GM12878 (cell line): ENCODE measurements around the gene BATF3. TPM values are rescaled to one million over a fixed set of nuclear protein-coding genes. Genes with fewer than 3 reads are reported as not detected.

ENCODE experiments used
- ATAC-seq: fragments of 200-7000 bp; cut with Tn5 transposase; 3 replicates; pipeline ENCODE4 v1.9.1; 2020; ENCODE audit warnings: mild to moderate bottlenecking, moderate library complexity
- BruUV-seq: library from RNA; stranded (reverse); fragments of 400-500 nt; replicated peaks from 2 replicates; lab custom pipeline; 2021; lab: Mats Ljungman, UMichigan
- CTCF ChIA-PET: fragments of 300-600 bp; sonication (Branson Sonifier 250); formaldehyde crosslinking; extraction: SDS; loops from one replicate; lab custom pipeline; 2021; ENCODE audit warnings: inconsistent platforms; lab: Yijun Ruan, JAX
- POLR2A ChIA-PET: fragments of 350-600 bp; formaldehyde crosslinking; extraction: SDS; loops from one replicate; lab custom pipeline; 2021; ENCODE audit warnings: inconsistent platforms; lab: Charles Lee
- RAD21 ChIA-PET: fragments of 300-600 bp; sonication (Branson Sonifier 250); formaldehyde crosslinking; loops from one replicate; lab custom pipeline; 2023; ENCODE audit warnings: antibody characterized with exemption; ENCODE audit not compliant: unreplicated experiment; lab: Charles Lee
- SMC1A ChIA-PET: fragments of 300-600 bp; sonication (Branson Sonifier 250); formaldehyde crosslinking; loops from one replicate; lab custom pipeline; 2023; ENCODE audit not compliant: unreplicated experiment, uncharacterized antibody; lab: Charles Lee
- DNase-seq: peaks from one replicate; pipeline ENCODE4 v3.0.0-alpha.2; 2011; ENCODE audit warnings: low read depth, low spot score
- FAIRE-seq: peaks from 3 replicates; lab custom pipeline; 2011; peaks lifted over from hg19 to GRCh38; lab: Jason Lieb, UNC
- H2AFZ ChIP-seq: 2 replicates; pipeline ENCODE4 v1.6.0; 2011; ENCODE audit warnings: low read depth, low read length, control low read depth; ENCODE audit not compliant: control insufficient read depth
- H3K27ac ChIP-seq: 2 replicates; pipeline ENCODE4 v1.5.1; 2011; ENCODE audit warnings: control low read depth; ENCODE audit not compliant: control insufficient read depth, insufficient read depth
- H3K27me3 ChIP-seq, 2 experiments: replicated peaks in 1 of 2; 2 replicates each; pipeline versions ENCODE4 v1.6.0 to v1.6.1; 2011; ENCODE audit warnings: low read length in 1 of 2; ENCODE audit not compliant: control insufficient read depth in 2 of 2, insufficient read depth in 2 of 2
- H3K36me3 ChIP-seq, 2 experiments: 2 replicates each; pipeline ENCODE4 v1.5.1; 2011; ENCODE audit warnings: low read length in 1 of 2; ENCODE audit not compliant: control insufficient read depth in 2 of 2, insufficient read depth in 2 of 2
- H3K4me1 ChIP-seq: 2 replicates; pipeline ENCODE4 v1.6.1; 2011; ENCODE audit warnings: mild to moderate bottlenecking, low read length, moderate library complexity, mixed read lengths; ENCODE audit not compliant: control insufficient read depth, insufficient read depth
- H3K4me2 ChIP-seq: 2 replicates; pipeline ENCODE4 v1.6.0; 2011; ENCODE audit warnings: control low read depth; ENCODE audit not compliant: control insufficient read depth, insufficient read depth
- H3K4me3 ChIP-seq: fragments of 200-600 bp; sonication (generic); 2 replicates; pipeline ENCODE4 v1.5.1; 2016
- H3K79me2 ChIP-seq: 2 replicates; pipeline ENCODE4 v1.6.0; 2011; ENCODE audit warnings: low read length; ENCODE audit not compliant: control insufficient read depth, insufficient read depth
- H3K9ac ChIP-seq: 2 replicates; pipeline ENCODE4 v1.8.0; 2011; ENCODE audit warnings: low read length, control low read depth, mixed read lengths; ENCODE audit not compliant: control insufficient read depth, insufficient read depth
- H3K9me3 ChIP-seq: replicated peaks from 3 replicates; pipeline ENCODE4 v1.5.1; 2011; ENCODE audit warnings: mild to moderate bottlenecking, low read length; ENCODE audit not compliant: control insufficient read depth, insufficient read depth
- H4K20me1 ChIP-seq: 2 replicates; pipeline ENCODE4 v1.6.0; 2011; ENCODE audit not compliant: control insufficient read depth, insufficient read depth
- JUNB ChIP-seq: IDR thresholded peaks from 2 replicates; pipeline ENCODE4 v1.6.1; 2016; ENCODE audit warnings: antibody characterized with exemption, mild to moderate bottlenecking
- TCF12 ChIP-seq: IDR thresholded peaks from 2 replicates; pipeline ENCODE4 v1.6.1; 2011; ENCODE audit warnings: low read depth, mild to moderate bottlenecking, low read length
- WGBS: methylation state at CpG from one replicate; pipeline ENCODE4 v1.1.6; 2016; ENCODE audit warnings: low lambda C conversion rate; ENCODE audit not compliant: insufficient replicate concordance, insufficient coverage; ENCODE audit errors: missing lambda C conversion rate; 5-methylcytosine and 5-hydroxymethylcytosine counted together
- in situ Hi-C: fragments of 300-500 bp; cut with MboI; formaldehyde crosslinking; loops from 9 replicates; pipeline ENCODE4 v1.14.3; 2018; ENCODE audit warnings: mixed read lengths
- intact Hi-C: fragments of 100-400 bp; cut with micrococcal nuclease; formaldehyde crosslinking; loops from one replicate; pipeline ENCODE4 v1.14.2; 2022; ENCODE audit not compliant: unreplicated experiment
- polyA plus RNA-seq, 11 experiments: library from polyadenylated mRNA; depleted of rRNA in 4 of 11; unstranded in 6 of 11; stranded (reverse) in 5 of 11; fragments of >200 nt; fragmentation: Nextera tagmentation in 4 of 11; fragmentation: Illumina TruSeq in 1 of 11; extraction: Ambion mirVana in 4 of 11; extraction: Trizol in 1 of 11; gene quantifications; 1 replicate in 1 of 11; 2 replicates in 10 of 11; pipeline versions ENCODE4 v1.2.1 to v1.2.3, GENCODE V29; 2011 to 2016; ENCODE audit warnings: inconsistent platforms in 2 of 11, missing spikeins in 2 of 11, low read depth in 1 of 11
- total RNA-seq, 4 experiments: library from RNA; depleted of rRNA in 3 of 4; stranded (reverse); fragments of >200 nt in 3 of 4; fragmentation: Illumina TruSeq in 1 of 4; extraction: Trizol in 1 of 4; gene quantifications; 2 replicates each; pipeline versions ENCODE4 v1.2.1 to v1.2.3, GENCODE V29; 2013 to 2021
- TF ChIP-seq, protein P1 (sequence below): fragments of 450-650 bp; IDR thresholded peaks from 2 replicates; pipeline ENCODE4 v1.6.1; 2017; ENCODE audit warnings: mild to moderate bottlenecking, moderate library complexity
- TF ChIP-seq, protein P2 (sequence below): IDR thresholded peaks from 2 replicates; pipeline ENCODE4 v1.6.1; 2011; ENCODE audit warnings: low read depth, low read length, improper control_type of control experiment, borderline replicate concordance
- TF ChIP-seq, protein P3 (sequence below): IDR thresholded peaks from 2 replicates; pipeline ENCODE4 v1.6.1; 2011; ENCODE audit warnings: mild to moderate bottlenecking, low read depth, low read length, moderate library complexity; ENCODE audit not compliant: insufficient replicate concordance
- TF ChIP-seq, protein P4 (sequence below): fragments of 450-650 bp; IDR thresholded peaks from 2 replicates; pipeline ENCODE4 v1.6.1; 2017; ENCODE audit warnings: mild to moderate bottlenecking, low read depth, inconsistent platforms; ENCODE audit not compliant: poor library complexity, severe bottlenecking

BATF3 gene
- total and polyA plus RNA-seq, 10 of the 15 experiments (the other 5 are each of a cell fraction or from before 2014, with no cell fraction given), result 11.1 to 56.8 (median 30.8) TPM

DNA sequence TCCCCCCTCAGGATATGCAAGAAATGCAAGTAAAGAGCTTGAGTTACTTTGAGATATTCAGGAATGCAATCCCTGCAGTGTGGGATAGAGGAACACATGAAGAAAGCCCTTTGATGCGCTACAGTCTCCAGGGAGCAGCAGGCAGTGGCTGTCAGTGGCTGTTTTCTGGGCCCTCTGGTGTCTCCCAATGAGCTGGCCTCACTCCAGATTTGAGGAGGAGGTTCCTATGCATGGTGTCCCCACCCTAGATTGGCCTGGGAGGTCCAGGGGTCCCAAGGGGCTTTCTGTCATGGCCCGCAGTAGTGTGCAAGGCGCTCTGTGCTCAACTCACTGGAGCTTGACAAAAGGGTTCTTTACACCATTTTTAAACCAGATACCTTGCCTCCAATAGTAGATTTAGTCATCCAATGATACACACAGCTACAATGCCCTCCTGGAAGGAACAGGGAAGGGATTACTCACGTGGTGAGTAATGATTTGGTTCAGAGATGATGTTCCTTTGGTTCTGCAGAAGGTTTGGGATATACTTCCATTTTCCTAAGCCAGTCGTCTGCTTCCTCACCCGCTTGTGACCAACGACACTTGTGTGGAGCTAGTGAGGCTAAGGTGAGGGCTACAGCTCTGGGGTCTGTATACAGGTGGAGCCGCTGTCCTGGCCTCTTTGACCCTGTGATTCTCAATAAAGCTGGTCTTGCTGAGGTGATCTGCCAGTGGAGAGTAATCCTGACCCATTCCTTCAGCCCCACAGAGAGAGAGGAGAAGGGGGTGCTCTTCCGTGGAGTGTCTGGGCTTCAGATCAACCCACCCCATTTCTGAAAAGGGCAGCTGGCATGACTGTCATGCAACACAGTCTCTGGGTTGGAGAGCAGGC lies 6.6 kb downstream of the BATF3 start (continued):
- TF ChIP-seq, protein P1, sequence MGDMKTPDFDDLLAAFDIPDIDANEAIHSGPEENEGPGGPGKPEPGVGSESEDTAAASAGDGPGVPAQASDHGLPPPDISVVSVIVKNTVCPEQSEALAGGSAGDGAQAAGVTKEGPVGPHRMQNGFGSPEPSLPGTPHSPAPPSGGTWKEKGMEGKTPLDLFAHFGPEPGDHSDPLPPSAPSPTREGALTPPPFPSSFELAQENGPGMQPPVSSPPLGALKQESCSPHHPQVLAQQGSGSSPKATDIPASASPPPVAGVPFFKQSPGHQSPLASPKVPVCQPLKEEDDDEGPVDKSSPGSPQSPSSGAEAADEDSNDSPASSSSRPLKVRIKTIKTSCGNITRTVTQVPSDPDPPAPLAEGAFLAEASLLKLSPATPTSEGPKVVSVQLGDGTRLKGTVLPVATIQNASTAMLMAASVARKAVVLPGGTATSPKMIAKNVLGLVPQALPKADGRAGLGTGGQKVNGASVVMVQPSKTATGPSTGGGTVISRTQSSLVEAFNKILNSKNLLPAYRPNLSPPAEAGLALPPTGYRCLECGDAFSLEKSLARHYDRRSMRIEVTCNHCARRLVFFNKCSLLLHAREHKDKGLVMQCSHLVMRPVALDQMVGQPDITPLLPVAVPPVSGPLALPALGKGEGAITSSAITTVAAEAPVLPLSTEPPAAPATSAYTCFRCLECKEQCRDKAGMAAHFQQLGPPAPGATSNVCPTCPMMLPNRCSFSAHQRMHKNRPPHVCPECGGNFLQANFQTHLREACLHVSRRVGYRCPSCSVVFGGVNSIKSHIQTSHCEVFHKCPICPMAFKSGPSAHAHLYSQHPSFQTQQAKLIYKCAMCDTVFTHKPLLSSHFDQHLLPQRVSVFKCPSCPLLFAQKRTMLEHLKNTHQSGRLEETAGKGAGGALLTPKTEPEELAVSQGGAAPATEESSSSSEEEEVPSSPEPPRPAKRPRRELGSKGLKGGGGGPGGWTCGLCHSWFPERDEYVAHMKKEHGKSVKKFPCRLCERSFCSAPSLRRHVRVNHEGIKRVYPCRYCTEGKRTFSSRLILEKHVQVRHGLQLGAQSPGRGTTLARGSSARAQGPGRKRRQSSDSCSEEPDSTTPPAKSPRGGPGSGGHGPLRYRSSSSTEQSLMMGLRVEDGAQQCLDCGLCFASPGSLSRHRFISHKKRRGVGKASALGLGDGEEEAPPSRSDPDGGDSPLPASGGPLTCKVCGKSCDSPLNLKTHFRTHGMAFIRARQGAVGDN, result no peak
- TF ChIP-seq, protein P2, sequence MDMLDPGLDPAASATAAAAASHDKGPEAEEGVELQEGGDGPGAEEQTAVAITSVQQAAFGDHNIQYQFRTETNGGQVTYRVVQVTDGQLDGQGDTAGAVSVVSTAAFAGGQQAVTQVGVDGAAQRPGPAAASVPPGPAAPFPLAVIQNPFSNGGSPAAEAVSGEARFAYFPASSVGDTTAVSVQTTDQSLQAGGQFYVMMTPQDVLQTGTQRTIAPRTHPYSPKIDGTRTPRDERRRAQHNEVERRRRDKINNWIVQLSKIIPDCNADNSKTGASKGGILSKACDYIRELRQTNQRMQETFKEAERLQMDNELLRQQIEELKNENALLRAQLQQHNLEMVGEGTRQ, result no peak
- TF ChIP-seq JUNB, result no peak

DNA sequence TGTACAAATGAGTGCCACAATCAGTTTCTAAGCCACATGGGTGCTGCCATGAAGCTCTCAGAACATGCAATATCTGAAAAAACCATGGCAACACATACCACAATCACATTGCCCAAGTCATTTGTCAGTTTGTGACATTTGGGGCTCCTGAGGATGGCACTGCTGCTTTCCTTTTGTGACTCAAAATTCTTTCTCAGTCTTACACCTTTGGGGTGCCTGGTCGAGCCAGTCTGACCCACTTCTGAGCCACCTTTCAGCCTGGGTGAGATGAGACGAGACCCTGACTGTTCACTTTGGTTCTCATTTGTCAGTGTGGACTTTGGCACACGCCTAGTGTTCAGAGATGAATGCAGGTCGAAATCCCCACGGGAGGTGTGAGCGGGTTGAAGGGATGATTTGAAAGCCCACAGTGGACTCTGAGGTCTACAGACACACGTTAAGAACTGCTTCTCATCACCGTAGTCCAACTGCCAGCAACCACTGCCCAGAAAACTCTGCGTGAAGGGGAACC lies 8.0 kb downstream of the BATF3 start:
- BruUV-seq, result no TSS peak
- ChIA-PET SMC1A (interaction anchor here (0.7 to 3.2 kb wide), 6 partner anchors 10 to 213 kb away, joined by 3 to 17 read pairs (median 6); no protein-coding TSS in a partner anchor), POLR2A (interaction anchor here (1.6 to 1.8 kb wide), 2 partner anchors 14 to 83 kb away, joined by 4 to 8 read pairs; partner anchors contain the start of gene ATF3), CTCF (interaction anchor here (1.0 to 4.7 kb wide), 4 partner anchors 13 to 215 kb away, joined by 4 to 16 read pairs (median 9); no protein-coding TSS in a partner anchor), RAD21 (interaction anchor here (1.0 to 2.0 kb wide), 3 partner anchors 13 to 27 kb away, joined by 3 to 9 read pairs (median 6); no protein-coding TSS in a partner anchor)
- Histone ChIP-seq H3K9ac (no peak overlapping the region), H3K36me3 (peaks cover 0 to 5% of the 10 kb centered on the region in 2 experiments; a peak in 1 of 4 replicates), H3K4me2 (peak overlapping the region; percentile 28; the same call in 1 of the 2 replicates), H3K27ac (no peak overlapping the region), H3K4me3 (no peak overlapping the region; the same call in 1 of the 2 replicates), H3K79me2 (no peaks in the 10 kb centered on the region), H3K9me3 (no peaks in the 10 kb centered on the region), H3K27me3 (no peaks in the 10 kb centered on the region), H3K4me1 (peaks cover 7% of the 10 kb centered on the region), H4K20me1 (no peaks in the 10 kb centered on the region), H2AFZ (peak overlapping the region; percentile 3; the same call in 1 of the 2 replicates)
- intact Hi-C loops, result no loop called here
- FAIRE-seq (no peak), DNase-seq (peak; percentile 60), ATAC-seq (peak; percentile 93)
- 3% methylated on average over 9 of the region's 9 CpGs for WGBS
- in situ Hi-C loops, result no loop called here
- TF ChIP-seq, protein P3, sequence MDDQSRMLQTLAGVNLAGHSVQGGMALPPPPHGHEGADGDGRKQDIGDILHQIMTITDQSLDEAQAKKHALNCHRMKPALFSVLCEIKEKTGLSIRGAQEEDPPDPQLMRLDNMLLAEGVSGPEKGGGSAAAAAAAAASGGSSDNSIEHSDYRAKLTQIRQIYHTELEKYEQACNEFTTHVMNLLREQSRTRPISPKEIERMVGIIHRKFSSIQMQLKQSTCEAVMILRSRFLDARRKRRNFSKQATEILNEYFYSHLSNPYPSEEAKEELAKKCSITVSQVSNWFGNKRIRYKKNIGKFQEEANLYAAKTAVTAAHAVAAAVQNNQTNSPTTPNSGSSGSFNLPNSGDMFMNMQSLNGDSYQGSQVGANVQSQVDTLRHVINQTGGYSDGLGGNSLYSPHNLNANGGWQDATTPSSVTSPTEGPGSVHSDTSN, result peak; percentile 73
- TF ChIP-seq TCF12, result no peak
- TF ChIP-seq JUNB, result peak; percentile 31; the same call in 1 of the 2 replicates
- TF ChIP-seq, protein P4, sequence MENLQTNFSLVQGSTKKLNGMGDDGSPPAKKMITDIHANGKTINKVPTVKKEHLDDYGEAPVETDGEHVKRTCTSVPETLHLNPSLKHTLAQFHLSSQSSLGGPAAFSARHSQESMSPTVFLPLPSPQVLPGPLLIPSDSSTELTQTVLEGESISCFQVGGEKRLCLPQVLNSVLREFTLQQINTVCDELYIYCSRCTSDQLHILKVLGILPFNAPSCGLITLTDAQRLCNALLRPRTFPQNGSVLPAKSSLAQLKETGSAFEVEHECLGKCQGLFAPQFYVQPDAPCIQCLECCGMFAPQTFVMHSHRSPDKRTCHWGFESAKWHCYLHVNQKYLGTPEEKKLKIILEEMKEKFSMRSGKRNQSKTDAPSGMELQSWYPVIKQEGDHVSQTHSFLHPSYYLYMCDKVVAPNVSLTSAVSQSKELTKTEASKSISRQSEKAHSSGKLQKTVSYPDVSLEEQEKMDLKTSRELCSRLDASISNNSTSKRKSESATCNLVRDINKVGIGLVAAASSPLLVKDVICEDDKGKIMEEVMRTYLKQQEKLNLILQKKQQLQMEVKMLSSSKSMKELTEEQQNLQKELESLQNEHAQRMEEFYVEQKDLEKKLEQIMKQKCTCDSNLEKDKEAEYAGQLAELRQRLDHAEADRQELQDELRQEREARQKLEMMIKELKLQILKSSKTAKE, result peak; percentile 93
